ENCODE results near the gene KDM2A.

KDM2A gene

DNA sequence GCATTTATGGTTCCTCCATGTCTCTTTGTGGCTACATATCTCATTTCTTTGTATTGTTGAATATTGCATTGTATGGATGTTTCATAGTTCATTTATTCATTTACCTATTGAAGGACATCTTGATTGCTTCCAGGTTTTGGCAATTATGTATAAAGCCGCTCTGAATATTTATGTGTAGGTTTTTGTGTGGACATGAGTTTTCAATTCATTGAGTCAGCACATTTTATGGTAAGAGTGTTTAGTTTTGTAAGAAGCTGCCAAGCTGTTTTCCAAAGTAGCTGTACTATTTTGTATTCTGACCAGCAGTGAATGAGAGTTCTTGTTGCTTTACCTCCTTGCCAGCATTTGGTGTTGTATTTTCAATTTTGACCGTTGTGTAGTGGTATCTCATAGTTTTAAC lies 39.2 kb downstream of the KDM2A start:
- no peak overlapping the region for H3K4me3 ChIP-seq (ENCODE audit: low read depth, low read length)
- TF ChIP-seq, protein P1, sequence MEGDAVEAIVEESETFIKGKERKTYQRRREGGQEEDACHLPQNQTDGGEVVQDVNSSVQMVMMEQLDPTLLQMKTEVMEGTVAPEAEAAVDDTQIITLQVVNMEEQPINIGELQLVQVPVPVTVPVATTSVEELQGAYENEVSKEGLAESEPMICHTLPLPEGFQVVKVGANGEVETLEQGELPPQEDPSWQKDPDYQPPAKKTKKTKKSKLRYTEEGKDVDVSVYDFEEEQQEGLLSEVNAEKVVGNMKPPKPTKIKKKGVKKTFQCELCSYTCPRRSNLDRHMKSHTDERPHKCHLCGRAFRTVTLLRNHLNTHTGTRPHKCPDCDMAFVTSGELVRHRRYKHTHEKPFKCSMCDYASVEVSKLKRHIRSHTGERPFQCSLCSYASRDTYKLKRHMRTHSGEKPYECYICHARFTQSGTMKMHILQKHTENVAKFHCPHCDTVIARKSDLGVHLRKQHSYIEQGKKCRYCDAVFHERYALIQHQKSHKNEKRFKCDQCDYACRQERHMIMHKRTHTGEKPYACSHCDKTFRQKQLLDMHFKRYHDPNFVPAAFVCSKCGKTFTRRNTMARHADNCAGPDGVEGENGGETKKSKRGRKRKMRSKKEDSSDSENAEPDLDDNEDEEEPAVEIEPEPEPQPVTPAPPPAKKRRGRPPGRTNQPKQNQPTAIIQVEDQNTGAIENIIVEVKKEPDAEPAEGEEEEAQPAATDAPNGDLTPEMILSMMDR (IDR thresholded peaks at IDR 0.05; ENCODE audit: insufficient read depth, low read length, missing control alignments) = no peak
- DNase-seq (ENCODE audit: low read depth, low spot score) = no peak
- CTCF ChIA-PET = interaction anchor here (0.9 to 2.9 kb wide), 4 partner anchors 9 to 14 kb away, joined by 3 to 10 read pairs (median 4); no protein-coding TSS in a partner anchor
- POLR2A ChIA-PET = interaction anchor here (0.6 kb wide), 1 partner anchor 128 kb away, joined by 3 read pairs; no protein-coding TSS in a partner anchor

DNA sequence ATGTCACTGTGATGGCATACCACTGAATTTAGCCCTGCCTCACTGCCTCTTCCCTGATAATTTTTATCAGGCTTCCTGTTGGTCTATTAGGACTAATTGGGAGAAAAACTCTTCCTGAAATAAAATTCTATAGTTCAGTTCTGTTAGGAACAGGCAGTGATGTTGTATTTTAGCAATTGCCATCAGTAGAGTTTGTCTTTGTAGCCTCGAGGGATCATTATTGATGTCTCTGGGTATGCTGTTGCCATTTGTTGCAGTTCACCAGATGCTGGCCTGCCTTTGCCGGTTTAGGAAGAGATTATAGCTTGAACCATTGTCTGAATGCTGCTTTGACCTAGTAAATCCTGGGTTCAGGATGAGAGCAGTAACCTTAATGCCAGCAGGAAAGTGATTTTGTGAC lies 41.0 kb downstream of the KDM2A start:
- CTCF ChIA-PET = interaction anchor here (0.9 to 1.5 kb wide), 4 partner anchors 8 to 26 kb away, joined by 3 to 4 read pairs (median 3); no protein-coding TSS in a partner anchor
- TF ChIP-seq, protein P1 (IDR thresholded peaks at IDR 0.05; ENCODE audit: insufficient read depth, low read length, missing control alignments) = no peak
- POLR2A ChIA-PET = no interaction called here
- H3K4me3 ChIP-seq (ENCODE audit: low read depth, low read length) = no peak overlapping the region
- no peak for DNase-seq (ENCODE audit: low read depth, low spot score)

DNA sequence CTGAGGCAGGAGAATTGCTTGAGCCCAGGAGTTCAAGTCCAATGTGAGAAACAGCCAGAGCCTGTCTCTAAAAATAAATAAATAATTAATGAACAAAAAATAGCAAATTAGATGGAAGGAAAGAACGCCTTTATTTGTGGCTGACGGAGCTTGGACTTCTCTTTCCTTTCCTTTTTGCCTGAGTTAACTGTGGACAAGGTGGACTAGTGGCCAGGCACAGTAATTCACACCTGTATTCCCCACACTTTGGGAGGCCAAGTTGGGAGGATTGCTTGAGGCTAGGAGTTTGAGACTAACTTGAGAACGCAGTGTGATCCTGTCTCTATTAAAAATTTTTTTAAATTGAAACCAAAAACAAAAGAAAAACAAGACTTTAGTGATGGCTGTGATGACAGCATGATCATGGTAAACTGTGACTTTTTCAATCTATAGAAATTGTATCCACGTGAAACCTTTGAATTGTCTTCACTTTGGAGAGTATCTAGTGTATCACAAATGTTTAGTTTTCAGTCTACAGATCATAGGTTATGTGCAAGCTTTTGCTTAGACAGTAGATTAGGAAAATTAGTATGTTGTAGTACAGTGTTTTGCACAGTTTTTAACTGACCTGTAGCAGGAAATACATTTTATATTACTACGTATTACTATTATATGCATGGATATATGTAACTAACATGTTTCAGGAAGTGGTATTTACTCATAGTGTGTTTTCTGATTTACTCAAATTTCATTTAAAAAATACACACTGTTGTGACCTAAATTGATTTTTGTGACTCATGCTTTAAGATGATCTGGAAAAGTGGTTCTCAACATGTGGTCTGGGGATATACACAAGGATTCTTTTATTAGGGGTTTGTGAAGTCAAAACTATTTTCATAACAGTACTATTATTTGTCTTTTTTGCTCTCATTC lies 42.1 kb downstream of the KDM2A start:
- no peak for DNase-seq (ENCODE audit: low read depth, low spot score)
- TF ChIP-seq, protein P1 (IDR thresholded peaks at IDR 0.05; ENCODE audit: insufficient read depth, low read length, missing control alignments) = no peak
- no peak overlapping the region for H3K4me3 ChIP-seq (ENCODE audit: low read depth, low read length)
- ChIA-PET CTCF (interaction anchor here (0.6 to 1.5 kb wide), 3 partner anchors 8 to 16 kb away, joined by 3 to 4 read pairs (median 3); no protein-coding TSS in a partner anchor), POLR2A (no interaction called here)

DNA sequence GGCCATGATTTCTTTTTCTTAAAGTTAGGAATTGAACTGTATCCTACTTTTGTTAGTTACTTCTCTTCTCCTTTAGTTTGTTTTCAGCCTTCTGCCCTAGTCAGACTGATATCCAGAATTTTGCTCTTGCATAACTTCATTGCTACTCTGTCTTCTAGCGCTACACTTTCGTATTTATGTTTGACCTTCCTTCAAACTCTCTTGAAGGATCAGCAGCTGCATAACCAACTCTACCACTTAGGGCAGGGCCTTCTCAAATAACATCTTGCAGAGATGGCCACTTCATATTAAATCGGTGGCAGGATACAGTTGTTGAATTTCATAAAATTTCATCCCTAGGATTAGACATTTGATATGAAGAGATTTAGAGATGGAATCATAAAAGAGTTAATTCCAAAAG lies 43.9 kb downstream of the KDM2A start:
- H3K4me3 ChIP-seq (ENCODE audit: low read depth, low read length) = no peak overlapping the region
- DNase-seq (ENCODE audit: low read depth, low spot score) = no peak
- TF ChIP-seq, protein P1 (IDR thresholded peaks at IDR 0.05; ENCODE audit: insufficient read depth, low read length, missing control alignments) = no peak
- CTCF ChIA-PET = no interaction called here
- POLR2A ChIA-PET = interaction anchor here (0.7 kb wide), 1 partner anchor 31 kb away, joined by 3 read pairs; no protein-coding TSS in a partner anchor

DNA sequence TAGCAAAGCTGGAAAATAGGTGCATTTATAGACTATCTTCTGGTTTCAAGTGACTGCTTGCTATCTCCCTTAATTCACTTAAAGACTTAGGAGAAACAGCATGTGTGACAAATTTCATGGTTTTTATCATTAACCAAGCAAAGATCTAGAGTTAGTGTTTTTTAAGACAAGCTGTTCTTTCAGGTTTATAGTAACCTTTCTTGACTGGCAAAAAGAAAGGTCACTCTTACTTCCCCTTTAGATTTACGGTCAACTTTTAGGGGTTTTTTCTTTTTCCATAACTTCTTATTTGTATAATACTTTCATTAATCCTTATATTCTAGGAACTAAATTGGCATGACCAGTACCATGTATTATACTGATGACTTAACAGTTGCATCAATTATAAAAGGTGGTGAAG lies 46.6 kb downstream of the KDM2A start:
- DNase-seq (ENCODE audit: low read depth, low spot score) = no peak
- POLR2A ChIA-PET = no interaction called here
- CTCF ChIA-PET = interaction anchor here (0.8 to 1.2 kb wide), 2 partner anchors 8 to 46 kb away, joined by 3 to 4 read pairs; partner anchors contain the start of gene KDM2A
- no peak overlapping the region for H3K4me3 ChIP-seq (ENCODE audit: low read depth, low read length)
- TF ChIP-seq, protein P1 (IDR thresholded peaks at IDR 0.05; ENCODE audit: insufficient read depth, low read length, missing control alignments) = no peak

DNA sequence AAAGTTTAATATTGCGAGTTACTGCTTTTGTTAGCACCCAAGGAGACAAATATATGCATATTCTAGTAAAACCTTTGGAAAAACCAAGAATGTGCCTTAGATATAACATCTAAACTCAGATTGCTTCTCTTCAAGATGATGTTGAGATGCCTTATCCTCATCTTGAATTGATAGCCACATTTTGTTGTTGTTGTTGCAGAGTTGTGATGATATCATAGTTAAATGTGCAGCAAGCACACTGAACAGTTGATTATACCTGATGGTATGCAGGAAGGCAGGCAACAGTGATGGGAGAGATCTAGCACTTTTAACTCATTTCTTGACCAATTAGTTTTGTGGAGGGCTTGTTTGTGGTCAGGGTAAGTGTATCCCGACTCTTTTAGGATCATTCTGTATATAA lies 48.0 kb downstream of the KDM2A start:
- H3K4me3 ChIP-seq (ENCODE audit: low read depth, low read length) = no peak overlapping the region
- POLR2A ChIA-PET = no interaction called here

More for the DNA sequence above, 48.0 kb downstream of the KDM2A start:
- CTCF ChIA-PET = interaction anchor here (1.0 to 2.8 kb wide), 19 partner anchors 8 to 284 kb away, joined by 3 to 18 read pairs (median 4); partner anchors contain the start of gene GRK2
- no peak for DNase-seq (ENCODE audit: low read depth, low spot score)
- TF ChIP-seq, protein P1 (IDR thresholded peaks at IDR 0.05; ENCODE audit: insufficient read depth, low read length, missing control alignments) = no peak
